Hepatocyte (in vitro differentiated cells): ENCODE results near the gene PVR. TPM values are rescaled to one million over a fixed set of nuclear protein-coding genes. Genes with fewer than 3 reads are reported as not detected.
"Not testable (repeated sequence)": the region's sequence is repeated elsewhere in the genome, so short reads cannot be mapped to it uniquely, and the experiment has no call there.

Source experiments
- DNase-seq: peaks from one replicate; pipeline ENCODE4 v3.0.0-alpha.2; 2016; ENCODE audit warnings: low spot score
- H2AFZ ChIP-seq: fragments of 200-600 bp; sonication (generic); 2 replicates; pipeline ENCODE4 v1.6.0; 2016; ENCODE audit warnings: antibody characterized with exemption, mild to moderate bottlenecking
- H3K27ac ChIP-seq: fragments of 200-600 bp; sonication (generic); 2 replicates; pipeline ENCODE4 v1.5.1; 2016; ENCODE audit warnings: mild to moderate bottlenecking
- H3K27me3 ChIP-seq: fragments of 200-600 bp; sonication (generic); 2 replicates; pipeline ENCODE4 v1.6.1; 2016
- H3K36me3 ChIP-seq: fragments of 200-600 bp; sonication (generic); replicated peaks from 2 replicates; pipeline ENCODE4 v1.5.1; 2016; ENCODE audit warnings: low read depth; ENCODE audit not compliant: insufficient read depth
- H3K4me1 ChIP-seq: fragments of 200-600 bp; sonication (generic); 2 replicates; pipeline ENCODE4 v1.5.1; 2016; ENCODE audit warnings: mild to moderate bottlenecking, moderate library complexity; ENCODE audit not compliant: insufficient read depth
- H3K4me2 ChIP-seq: fragments of 200-600 bp; sonication (generic); 2 replicates; pipeline ENCODE4 v1.6.0; 2016
- H3K4me3 ChIP-seq: fragments of 200-600 bp; sonication (generic); 2 replicates; pipeline ENCODE4 v1.5.1; 2016; ENCODE audit warnings: mild to moderate bottlenecking
- H3K79me2 ChIP-seq: fragments of 200-600 bp; sonication (generic); 2 replicates; pipeline ENCODE4 v1.6.0; 2017; ENCODE audit warnings: mild to moderate bottlenecking
- H3K9me2 ChIP-seq: fragments of 200-600 bp; sonication (generic); replicated peaks from 2 replicates; pipeline ENCODE4 v1.6.0; 2017; ENCODE audit warnings: mild to moderate bottlenecking; ENCODE audit not compliant: insufficient read depth
- H3K9me3 ChIP-seq: fragments of 200-600 bp; sonication (generic); 2 replicates; pipeline ENCODE4 v1.5.1; 2016; ENCODE audit warnings: low read depth, mild to moderate bottlenecking
- H4K20me1 ChIP-seq: fragments of 200-600 bp; sonication (generic); 2 replicates; pipeline ENCODE4 v1.6.0; 2016; ENCODE audit warnings: mild to moderate bottlenecking; ENCODE audit not compliant: insufficient read depth, poor library complexity, severe bottlenecking
- CTCF ChIP-seq: fragments of 200-600 bp; sonication (generic); IDR thresholded peaks from 2 replicates; pipeline ENCODE4 v1.5.1; 2016; ENCODE audit warnings: antibody characterized with exemption, mild to moderate bottlenecking; ENCODE audit not compliant: poor library complexity
- EZH2 ChIP-seq: fragments of 200-600 bp; sonication (generic); IDR thresholded peaks from 2 replicates; pipeline ENCODE4 v1.6.1; 2016; ENCODE audit warnings: antibody characterized with exemption, mild to moderate bottlenecking, borderline replicate concordance
- EZH2phosphoT487 ChIP-seq: fragments of 200-600 bp; sonication (generic); IDR thresholded peaks from one replicate; pipeline ENCODE4 v1.6.1; 2018; ENCODE audit warnings: antibody characterized with exemption, mild to moderate bottlenecking, low read depth, moderate library complexity; ENCODE audit not compliant: unreplicated experiment, severe bottlenecking
- WGBS: methylation state at CpG from one replicate; pipeline ENCODE4 v1.1.6; 2016; ENCODE audit warnings: low lambda C conversion rate; ENCODE audit errors: missing lambda C conversion rate; 5-methylcytosine and 5-hydroxymethylcytosine counted together
- polyA plus RNA-seq: library from polyadenylated mRNA; unstranded; fragments of >200 nt; fragmentation: Nextera tagmentation; extraction: Ambion mirVana; gene quantifications from 2 replicates; pipeline ENCODE4 v1.2.1, GENCODE V29; 2016
- total RNA-seq: library from RNA; depleted of rRNA; stranded (reverse); fragments of >200 nt; gene quantifications from 2 replicates; pipeline ENCODE4 v1.2.3, GENCODE V29; 2014

Gene PVR
- total and polyA plus RNA-seq, 2 experiments from 2014 or later = 85.6 to 123 TPM

GRCh38 chr19:44683434-44684210 is 39.9 kb downstream of the PVR start:
- H3K4me2 ChIP-seq = no peak overlapping the region

GRCh38 chr19:44684396-44684795 is 40.7 kb downstream of the PVR start:
- not testable (repeated sequence) for H3K9me2 ChIP-seq, H2AFZ ChIP-seq, H3K4me1 ChIP-seq, DNase-seq, H3K4me3 ChIP-seq, H3K36me3 ChIP-seq, H3K79me2 ChIP-seq, H3K27me3 ChIP-seq, H3K9me3 ChIP-seq, H4K20me1 ChIP-seq, H3K4me2 ChIP-seq
- peak overlapping the region; percentile 31 for H3K27ac ChIP-seq
- WGBS = 96% methylated on average over 3 of the region's 3 CpGs

More at GRCh38 chr19:44683434-44684210, 39.9 kb downstream of the PVR start:
- WGBS = 86% methylated on average over 8 of the region's 9 CpGs
- Histone ChIP-seq H3K4me1 (no peaks in the 10 kb centered on the region), H3K4me3 (no peak overlapping the region), H3K36me3 (no peaks in the 10 kb centered on the region), H4K20me1 (no peaks in the 10 kb centered on the region), H3K9me2 (no peaks in the 10 kb centered on the region), H3K27me3 (no peaks in the 10 kb centered on the region), H3K9me3 (no peaks in the 10 kb centered on the region), H3K79me2 (no peaks in the 10 kb centered on the region), H2AFZ (no peak overlapping the region), H3K27ac (no peak overlapping the region)
- no peak for TF ChIP-seq EZH2
- TF ChIP-seq CTCF = no peak
- TF ChIP-seq EZH2phosphoT487 = no peak
- DNase-seq = no peak

- Histone ChIP-seq H3K36me3 (no peaks in the 10 kb centered on the region), H3K4me2 (no peak overlapping the region), H3K9me3 (no peaks in the 10 kb centered on the region), H3K27ac (peak overlapping the region; percentile 31), H2AFZ (no peak overlapping the region), H3K4me1 (peaks cover 5% of the 10 kb centered on the region), H4K20me1 (no peaks in the 10 kb centered on the region), H3K27me3 (no peaks in the 10 kb centered on the region), H3K9me2 (no peaks in the 10 kb centered on the region), H3K4me3 (no peak overlapping the region), H3K79me2 (no peaks in the 10 kb centered on the region)
- DNase-seq = peak; percentile 72
- no peak for TF ChIP-seq EZH2
- 58% methylated on average over 23 of the region's 25 CpGs for WGBS
These were observed 41.5 kb downstream of the PVR start for GRCh38 chr19:44684892-44685863.

GRCh38 chr19:44685877-44686276 is 42.2 kb downstream of the PVR start:
- Histone ChIP-seq H3K4me1 (peaks cover 5% of the 10 kb centered on the region), H3K27me3 (no peaks in the 10 kb centered on the region), H3K36me3 (no peaks in the 10 kb centered on the region), H3K9me2 (no peaks in the 10 kb centered on the region), H2AFZ (no peak overlapping the region), H3K4me2 (no peak overlapping the region), H4K20me1 (no peaks in the 10 kb centered on the region), H3K79me2 (no peaks in the 10 kb centered on the region), H3K9me3 (no peaks in the 10 kb centered on the region), H3K27ac (peak overlapping the region; percentile 31), H3K4me3 (no peak overlapping the region)
- no peak for DNase-seq
- TF ChIP-seq EZH2phosphoT487 = no peak
- no peak for TF ChIP-seq EZH2
- TF ChIP-seq CTCF = no peak
- 89% methylated on average over 4 of the region's 4 CpGs for WGBS
